Measurements from ENCODE around the gene PLEKHM2.

- TF ChIP-seq CTCF (conservative IDR thresholded peaks at IDR 0.05; ENCODE audit: low read depth, low read length) (no peak), EZH2 (IDR thresholded peaks at IDR 0.05; ENCODE audit: borderline replicate concordance, low read depth, low read length, poor library complexity, severe bottlenecking) (no peak)
These were observed 24.5 kb downstream of the PLEKHM2 start for GRCh38 chr1:15708486-15709137.

Measured in A673 (cell line).